ENCODE data around the gene PDE4D.

Gene PDE4D

GRCh38 chr5:58933891-58934628, 959.5 kb downstream of the PDE4D start:
- DNase-seq: no peak

GRCh38 chr5:58932057-58932612, 961.4 kb downstream of the PDE4D start:
- DNase-seq: no peak

- no peak for DNase-seq
Measured at GRCh38 chr5:58930520-58930919, 963.0 kb downstream of the PDE4D start.

- no peak for DNase-seq
Measured at GRCh38 chr5:58929726-58930125, 963.8 kb downstream of the PDE4D start.

- DNase-seq: no peak
Measured at GRCh38 chr5:58927938-58928337, 965.6 kb downstream of the PDE4D start.

GRCh38 chr5:58927181-58927580, 966.3 kb downstream of the PDE4D start:
- no peak for DNase-seq

GRCh38 chr5:58926541-58926935, 967.0 kb downstream of the PDE4D start:
- no peak for DNase-seq

GRCh38 chr5:58925627-58926540, 967.6 kb downstream of the PDE4D start:
- peak; percentile 50 for DNase-seq

GRCh38 chr5:58924306-58924705, 969.2 kb downstream of the PDE4D start:
- no peak for DNase-seq

- DNase-seq: no peak
Measured at GRCh38 chr5:58923355-58923754, 970.2 kb downstream of the PDE4D start.

GRCh38 chr5:58922461-58923171, 970.9 kb downstream of the PDE4D start:
- no peak for DNase-seq

- no peak for DNase-seq
Measured at GRCh38 chr5:58921159-58921558, 972.4 kb downstream of the PDE4D start.

GRCh38 chr5:58919833-58920232, 973.7 kb downstream of the PDE4D start:
- no peak for DNase-seq
